BJ (cell line): Measurements from ENCODE around the gene TCTN1. TPM values are rescaled to one million over a fixed set of nuclear protein-coding genes. Genes with fewer than 3 reads are reported as not detected.

Source experiments
- CTCF ChIA-PET: fragments of 350-600 bp; formaldehyde crosslinking; extraction: SDS; loops from one replicate; lab custom pipeline; 2021; ENCODE audit warnings: antibody characterized with exemption, inconsistent platforms; lab: Yijun Ruan, JAX
- POLR2A ChIA-PET: fragments of 300-600 bp; sonication (Branson Sonifier 250); formaldehyde crosslinking; extraction: SDS; loops from one replicate; lab custom pipeline; 2021; ENCODE audit warnings: antibody characterized with exemption; lab: Charles Lee
- DNase-seq: peaks from one replicate; pipeline ENCODE4 v3.0.0-alpha.2; 2011; ENCODE audit warnings: low read depth
- H3K27me3 ChIP-seq: 2 replicates; pipeline ENCODE4 v1.6.0; 2011; ENCODE audit warnings: low read length; ENCODE audit not compliant: control insufficient read depth, insufficient read depth
- H3K36me3 ChIP-seq: 2 replicates; pipeline ENCODE4 v1.5.1; 2011; ENCODE audit warnings: low read length; ENCODE audit not compliant: control insufficient read depth, insufficient read depth
- H3K4me3 ChIP-seq: 2 replicates; pipeline ENCODE4 v1.5.1; 2011; ENCODE audit warnings: low read depth, mild to moderate bottlenecking, control low read depth, low read length
- polyA plus RNA-seq: library from polyadenylated mRNA; depleted of rRNA; stranded (reverse); fragments of >200 nt; gene quantifications from 2 replicates; pipeline ENCODE4 v1.2.3, GENCODE V29; 2011
- TF ChIP-seq, protein P1 (sequence below): IDR thresholded peaks from 2 replicates; pipeline ENCODE4 v1.5.1; 2011; ENCODE audit warnings: low read depth, mild to moderate bottlenecking, control low read depth, inconsistent platforms, low read length, moderate library complexity; ENCODE audit not compliant: insufficient read depth

TCTN1 gene
- polyA plus RNA-seq, 1 experiment: 34.1 TPM

DNA sequence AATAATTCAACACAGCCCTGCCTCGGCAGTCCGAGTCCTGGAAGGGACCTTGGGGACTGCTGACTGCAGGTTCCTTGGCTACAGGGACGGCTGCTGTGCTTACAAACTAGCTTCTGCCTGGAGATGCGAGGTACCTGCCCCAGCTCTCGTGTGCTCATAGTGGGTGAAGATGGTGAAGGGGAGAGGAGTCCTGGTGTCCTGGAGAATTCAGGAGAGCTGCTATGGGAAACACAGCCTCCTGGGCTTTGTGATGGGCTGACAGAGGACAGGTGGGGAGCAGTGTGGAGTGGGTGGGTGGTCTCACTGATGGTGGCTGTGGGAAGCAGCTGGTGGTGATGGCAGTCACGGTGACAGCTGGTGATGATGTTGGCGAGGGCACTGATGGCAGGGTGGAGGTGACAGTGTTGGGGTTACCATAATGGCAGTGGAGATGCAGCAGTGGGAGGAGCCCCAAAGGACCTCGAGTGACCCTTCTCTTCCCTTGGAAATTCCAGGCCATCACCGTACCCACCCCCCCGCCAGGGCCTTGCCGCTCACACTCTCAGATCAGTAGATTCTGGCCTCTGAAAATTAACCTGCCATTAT, 42.2 kb downstream of the TCTN1 start:
- ChIA-PET POLR2A (no interaction called here), CTCF (no interaction called here)
- Histone ChIP-seq H3K4me3 (no peak overlapping the region), H3K27me3 (no peaks in the 10 kb centered on the region), H3K36me3 (no peaks in the 10 kb centered on the region)
- TF ChIP-seq, protein P1, sequence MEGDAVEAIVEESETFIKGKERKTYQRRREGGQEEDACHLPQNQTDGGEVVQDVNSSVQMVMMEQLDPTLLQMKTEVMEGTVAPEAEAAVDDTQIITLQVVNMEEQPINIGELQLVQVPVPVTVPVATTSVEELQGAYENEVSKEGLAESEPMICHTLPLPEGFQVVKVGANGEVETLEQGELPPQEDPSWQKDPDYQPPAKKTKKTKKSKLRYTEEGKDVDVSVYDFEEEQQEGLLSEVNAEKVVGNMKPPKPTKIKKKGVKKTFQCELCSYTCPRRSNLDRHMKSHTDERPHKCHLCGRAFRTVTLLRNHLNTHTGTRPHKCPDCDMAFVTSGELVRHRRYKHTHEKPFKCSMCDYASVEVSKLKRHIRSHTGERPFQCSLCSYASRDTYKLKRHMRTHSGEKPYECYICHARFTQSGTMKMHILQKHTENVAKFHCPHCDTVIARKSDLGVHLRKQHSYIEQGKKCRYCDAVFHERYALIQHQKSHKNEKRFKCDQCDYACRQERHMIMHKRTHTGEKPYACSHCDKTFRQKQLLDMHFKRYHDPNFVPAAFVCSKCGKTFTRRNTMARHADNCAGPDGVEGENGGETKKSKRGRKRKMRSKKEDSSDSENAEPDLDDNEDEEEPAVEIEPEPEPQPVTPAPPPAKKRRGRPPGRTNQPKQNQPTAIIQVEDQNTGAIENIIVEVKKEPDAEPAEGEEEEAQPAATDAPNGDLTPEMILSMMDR: no peak
- DNase-seq: no peak

- ChIA-PET CTCF (interaction anchor here (1.0 kb wide), 1 partner anchor 9 kb away, joined by 3 read pairs; no protein-coding TSS in a partner anchor), POLR2A (no interaction called here)
- DNase-seq: no peak
- Histone ChIP-seq H3K4me3 (no peak overlapping the region), H3K27me3 (no peaks in the 10 kb centered on the region), H3K36me3 (no peaks in the 10 kb centered on the region)
- TF ChIP-seq, protein P1: no peak
Observed at GRCh38 chr12:110657747-110658146, 43.8 kb downstream of the TCTN1 start.

DNA sequence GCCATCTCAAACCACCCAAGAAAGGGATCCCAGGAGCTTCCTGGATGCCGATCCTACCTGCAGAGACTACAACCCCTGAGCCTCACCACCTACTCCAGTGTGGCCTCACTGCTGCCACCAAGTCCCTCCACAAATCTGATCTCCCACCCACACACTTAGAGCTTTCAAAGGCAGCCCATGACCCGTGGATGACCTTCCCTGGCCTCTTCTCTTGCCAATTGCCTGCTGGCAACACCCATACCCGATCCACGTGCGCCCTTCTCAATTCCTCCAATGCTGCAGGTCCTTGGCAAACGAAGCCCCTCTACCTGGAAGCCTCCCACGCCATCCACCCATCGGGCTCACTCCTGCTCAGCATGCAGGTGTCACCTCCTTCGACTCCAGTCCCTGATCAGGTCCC, 44.3 kb downstream of the TCTN1 start:
- DNase-seq: no peak
- TF ChIP-seq, protein P1: no peak
- no peak overlapping the region for H3K4me3 ChIP-seq
- ChIA-PET CTCF (interaction anchor here (1.0 kb wide), 1 partner anchor 9 kb away, joined by 3 read pairs; no protein-coding TSS in a partner anchor), POLR2A (no interaction called here)
- no peaks in the 10 kb centered on the region for H3K36me3 ChIP-seq
- H3K27me3 ChIP-seq: no peaks in the 10 kb centered on the region

DNA sequence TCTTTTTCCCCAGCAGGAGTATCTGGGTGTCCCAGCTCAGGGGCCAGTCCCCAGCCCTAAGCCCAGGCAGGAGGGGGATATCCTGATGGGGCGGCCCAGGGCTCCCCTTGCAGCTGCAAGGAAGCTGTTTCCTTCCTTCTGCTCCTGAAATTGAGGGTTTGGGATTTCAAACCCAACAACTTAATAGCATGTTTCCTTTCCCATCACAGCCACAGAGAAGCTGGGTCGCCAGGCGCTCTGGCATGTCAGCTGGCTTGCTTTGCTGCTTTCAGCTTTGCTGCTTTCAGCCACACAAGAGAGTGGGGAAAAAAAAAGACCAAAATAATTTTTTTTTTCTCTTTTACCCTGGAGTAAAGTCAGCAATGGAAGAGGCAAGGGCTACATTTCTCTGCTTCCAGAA, 44.9 kb downstream of the TCTN1 start:
- Histone ChIP-seq H3K4me3 (no peak overlapping the region), H3K27me3 (no peaks in the 10 kb centered on the region), H3K36me3 (no peaks in the 10 kb centered on the region)
- ChIA-PET CTCF (interaction anchor here (0.6 kb wide), 1 partner anchor 1659 kb away, joined by 4 read pairs; no protein-coding TSS in a partner anchor), POLR2A (no interaction called here)
- DNase-seq: no peak
- TF ChIP-seq, protein P1: no peak

- no peak overlapping the region for H3K4me3 ChIP-seq
- no peaks in the 10 kb centered on the region for H3K27me3 ChIP-seq
- no peaks in the 10 kb centered on the region for H3K36me3 ChIP-seq
- ChIA-PET CTCF (no interaction called here), POLR2A (no interaction called here)
- TF ChIP-seq, protein P1: no peak
- DNase-seq: no peak
Observed at GRCh38 chr12:110661337-110661972, 47.5 kb downstream of the TCTN1 start.
